ENCODE data around the gene OR2T1.
"Not testable (repeated sequence)": the region's sequence is repeated elsewhere in the genome, so short reads cannot be mapped to it uniquely, and the experiment has no call there.

OR2T1 gene

DNA sequence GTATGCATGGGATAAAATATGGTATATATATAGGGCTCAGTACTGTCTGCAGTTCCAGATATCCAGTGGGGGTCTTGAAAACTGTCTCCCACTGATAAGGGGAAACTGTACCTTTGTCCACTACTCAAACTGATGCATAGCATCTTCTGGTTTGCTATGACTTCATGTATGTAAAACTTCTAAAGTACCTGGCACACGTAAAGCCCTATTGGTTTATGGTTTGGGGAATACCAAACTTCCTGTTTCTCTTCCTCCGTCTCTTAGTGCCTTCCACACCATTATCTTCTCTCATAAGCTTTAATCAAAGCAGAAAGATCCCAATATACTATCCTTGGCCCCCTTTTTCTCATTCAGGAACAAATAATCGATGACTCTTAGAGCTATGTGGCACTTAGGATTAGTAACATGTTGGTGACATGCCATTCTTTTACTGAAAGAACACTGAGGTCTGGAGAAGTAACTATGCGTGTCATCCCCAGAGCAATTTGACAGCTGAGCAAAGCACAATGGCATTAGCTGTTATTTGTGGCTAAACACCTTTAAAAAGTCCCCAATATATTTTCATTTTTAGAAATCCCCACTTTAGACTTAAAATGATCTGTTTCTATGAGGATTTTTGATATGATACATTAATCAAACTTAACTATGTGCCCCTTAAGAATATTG, 45.7 kb downstream of the OR2T1 start:
- not testable (repeated sequence) for H3K27ac Mint-ChIP-seq; H3K4me3 Mint-ChIP-seq; H3K36me3 Mint-ChIP-seq; H3K27me3 Mint-ChIP-seq; H3K9me3 Mint-ChIP-seq; DNase-seq (ENCODE audit: low spot score in 2 of 2)
- H3K4me1 Mint-ChIP-seq = peaks cover 27% of the 10 kb centered on the region
- ATAC-seq (ENCODE audit: low read depth) = peak; percentile 89

- H3K4me3 Mint-ChIP-seq = peak overlapping the region; percentile 50
- not testable (repeated sequence) for H3K27me3 Mint-ChIP-seq; DNase-seq (ENCODE audit: low spot score in 2 of 2); ATAC-seq (ENCODE audit: low read depth); H3K9me3 Mint-ChIP-seq; H3K36me3 Mint-ChIP-seq
- peak overlapping the region; percentile 96 for H3K27ac Mint-ChIP-seq
- peaks cover 22% of the 10 kb centered on the region for H3K4me1 Mint-ChIP-seq
These were observed 47.1 kb downstream of the OR2T1 start for GRCh38 chr1:248449821-248450465.

DNA sequence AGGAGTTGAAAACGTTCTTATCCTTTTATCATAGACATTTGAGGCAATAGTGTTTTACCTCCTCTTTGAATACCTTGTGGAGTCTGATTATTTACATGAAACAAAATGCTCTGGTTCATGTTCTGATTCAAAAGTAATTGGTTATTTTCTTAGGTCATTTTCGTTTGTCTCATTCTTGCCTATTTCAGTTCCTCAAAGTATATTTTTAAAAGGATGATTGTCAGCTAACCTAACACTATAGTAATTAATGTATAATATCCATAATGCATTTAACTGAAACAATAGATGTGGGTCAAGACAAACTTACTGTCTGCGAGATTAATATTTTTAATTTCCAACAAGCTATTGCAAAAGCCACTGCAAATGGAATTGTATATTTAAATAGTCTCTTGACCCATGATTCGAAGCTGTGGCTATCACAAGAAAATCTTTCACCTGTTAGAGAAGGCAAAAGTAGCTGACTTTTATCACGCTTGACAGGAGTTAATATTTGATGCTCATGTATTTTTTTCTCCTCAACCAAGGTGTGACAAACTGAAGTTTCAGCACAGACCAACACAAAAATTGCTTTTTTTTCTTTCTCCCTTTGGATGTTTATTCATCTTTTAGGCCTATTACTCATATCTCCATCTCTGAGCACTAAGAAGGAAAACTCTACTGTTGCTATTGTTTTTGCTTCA, 47.8 kb downstream of the OR2T1 start:
- peak overlapping the region; percentile 96 for H3K27ac Mint-ChIP-seq
- not testable (repeated sequence) for ATAC-seq (ENCODE audit: low read depth); H3K36me3 Mint-ChIP-seq; DNase-seq (ENCODE audit: low spot score in 2 of 2); H3K9me3 Mint-ChIP-seq; H3K27me3 Mint-ChIP-seq
- peaks cover 20% of the 10 kb centered on the region for H3K4me1 Mint-ChIP-seq
- H3K4me3 Mint-ChIP-seq = peak overlapping the region; percentile 50

DNA sequence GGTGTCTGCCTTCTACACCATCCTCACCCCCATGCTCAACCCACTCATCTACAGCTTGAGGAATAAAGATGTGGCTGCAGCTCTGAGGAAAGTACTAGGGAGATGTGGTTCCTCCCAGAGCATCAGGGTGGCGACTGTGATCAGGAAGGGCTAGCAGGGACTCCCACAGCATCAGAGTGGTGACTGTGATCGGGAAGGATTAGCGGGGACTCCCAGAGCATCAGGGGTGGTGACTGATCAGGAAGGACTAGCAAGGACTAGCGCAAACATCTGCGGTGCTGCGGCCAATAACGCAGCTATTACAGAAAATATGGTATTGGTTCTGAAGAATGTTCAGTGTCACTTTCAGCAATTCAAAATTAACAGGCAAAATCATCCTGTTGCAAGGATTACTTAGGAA, 50.8 kb downstream of the OR2T1 start:
- not testable (repeated sequence) for H3K4me3 Mint-ChIP-seq; H3K27me3 Mint-ChIP-seq; H3K36me3 Mint-ChIP-seq; ATAC-seq (ENCODE audit: low read depth); H3K4me1 Mint-ChIP-seq; H3K9me3 Mint-ChIP-seq; H3K27ac Mint-ChIP-seq; DNase-seq (ENCODE audit: low spot score in 2 of 2)

DNA sequence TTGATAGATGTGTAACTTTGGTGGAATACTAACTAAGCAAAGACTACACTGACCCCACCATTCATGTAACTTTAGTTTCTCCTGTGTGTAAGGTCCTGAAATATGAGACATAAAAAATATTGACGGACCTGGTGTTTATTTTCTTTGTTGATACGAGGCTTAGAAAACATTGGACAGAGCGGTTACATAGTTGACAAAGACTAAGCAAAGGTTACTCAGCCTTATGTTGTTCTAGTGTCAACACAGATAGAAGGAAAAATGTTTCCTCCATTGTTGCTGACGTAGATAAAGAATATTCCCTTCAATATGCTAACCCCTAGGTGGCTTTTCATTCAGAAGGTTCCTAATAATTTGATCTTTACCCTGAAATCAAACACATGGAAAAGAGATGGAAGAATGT, 52.2 kb downstream of the OR2T1 start:
- DNase-seq (ENCODE audit: low spot score in 2 of 2); H3K9me3 Mint-ChIP-seq; H3K4me1 Mint-ChIP-seq; ATAC-seq (ENCODE audit: low read depth); H3K27ac Mint-ChIP-seq; H3K27me3 Mint-ChIP-seq; H3K36me3 Mint-ChIP-seq; H3K4me3 Mint-ChIP-seq: not testable (repeated sequence)

DNA sequence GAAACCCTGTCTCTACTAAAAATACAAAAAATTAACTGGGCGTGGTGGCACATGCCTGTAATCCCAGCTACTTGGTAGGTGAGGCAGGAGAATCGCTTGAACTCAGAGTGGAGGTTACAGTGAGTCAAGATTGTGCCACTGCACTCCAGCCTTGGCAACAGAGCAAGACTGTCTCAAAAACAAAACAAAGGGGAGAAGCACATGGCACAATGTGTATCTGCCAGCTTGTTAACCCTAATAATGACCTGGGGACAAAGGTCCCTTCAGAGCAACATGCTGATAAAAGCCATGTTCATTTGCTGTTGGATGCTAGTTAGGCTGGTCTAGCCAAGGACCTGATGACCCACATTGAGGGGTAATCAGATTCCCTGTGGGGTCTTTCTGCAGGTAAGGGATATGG, 53.8 kb downstream of the OR2T1 start:
- ATAC-seq (ENCODE audit: low read depth); H3K36me3 Mint-ChIP-seq; H3K27ac Mint-ChIP-seq; DNase-seq (ENCODE audit: low spot score in 2 of 2); H3K9me3 Mint-ChIP-seq; H3K4me1 Mint-ChIP-seq; H3K27me3 Mint-ChIP-seq; H3K4me3 Mint-ChIP-seq: not testable (repeated sequence)

Measured in memory B cell (primary cell).